ENCODE measurements around the gene OTOG. TPM values are rescaled to one million over a fixed set of nuclear protein-coding genes. Genes with fewer than 3 reads are reported as not detected.

The OTOG gene
- total RNA-seq, 1 donor from 2014 or later = not detected

DNA sequence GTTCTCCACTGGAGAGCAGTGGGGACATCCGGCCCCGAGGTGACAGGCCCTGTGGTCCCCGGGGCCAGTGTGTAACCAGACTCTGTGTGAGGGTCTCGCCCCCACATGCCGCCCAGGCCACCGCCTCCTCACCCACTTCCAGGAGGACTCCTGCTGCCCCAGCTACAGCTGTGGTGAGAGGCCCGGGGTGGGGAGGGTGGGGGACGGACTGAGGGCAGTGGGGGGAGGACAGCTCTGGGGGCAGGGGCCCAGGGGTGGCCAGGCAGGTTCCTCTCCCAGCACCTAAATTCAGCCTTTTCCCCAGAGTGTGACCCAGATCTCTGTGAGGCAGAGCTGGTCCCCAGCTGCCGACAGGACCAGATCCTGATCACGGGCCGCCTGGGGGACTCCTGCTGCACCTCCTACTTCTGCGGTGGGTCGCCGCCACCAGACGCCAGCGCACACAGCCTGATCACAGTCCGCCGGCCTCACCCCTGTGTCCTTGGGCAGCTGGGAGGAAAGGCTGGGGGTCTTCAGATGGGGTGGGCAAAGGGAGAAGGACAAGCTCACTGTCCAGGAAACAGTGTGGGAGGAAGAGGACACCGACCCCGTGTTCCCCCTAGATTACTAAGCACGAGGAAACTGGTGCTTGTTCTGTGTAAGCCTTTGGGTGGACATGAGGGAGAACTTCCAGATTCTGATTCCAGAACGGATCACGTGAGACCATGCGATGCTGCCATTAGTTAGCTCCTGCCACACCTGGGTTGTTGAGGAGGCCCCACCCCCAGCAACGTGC, 87.9 kb downstream of the OTOG start:
- Mint-ChIP-seq H3K36me3 (ENCODE audit: low read depth) (no peaks in the 10 kb centered on the region), H3K27ac (no peak overlapping the region), H3K4me1 (no peaks in the 10 kb centered on the region), H3K9me3 (no peaks in the 10 kb centered on the region), H3K27me3 (peaks cover 6% of the 10 kb centered on the region), H3K4me3 (no peak overlapping the region)
- DNase-seq (no peak), ATAC-seq (ENCODE audit: low read depth) (no peak)
- CTCF ChIA-PET = no interaction called here
- intact Hi-C loops (cut with micrococcal nuclease) = no loop called here
- POLR2A ChIA-PET = no interaction called here
- TF ChIP-seq, protein P1, sequence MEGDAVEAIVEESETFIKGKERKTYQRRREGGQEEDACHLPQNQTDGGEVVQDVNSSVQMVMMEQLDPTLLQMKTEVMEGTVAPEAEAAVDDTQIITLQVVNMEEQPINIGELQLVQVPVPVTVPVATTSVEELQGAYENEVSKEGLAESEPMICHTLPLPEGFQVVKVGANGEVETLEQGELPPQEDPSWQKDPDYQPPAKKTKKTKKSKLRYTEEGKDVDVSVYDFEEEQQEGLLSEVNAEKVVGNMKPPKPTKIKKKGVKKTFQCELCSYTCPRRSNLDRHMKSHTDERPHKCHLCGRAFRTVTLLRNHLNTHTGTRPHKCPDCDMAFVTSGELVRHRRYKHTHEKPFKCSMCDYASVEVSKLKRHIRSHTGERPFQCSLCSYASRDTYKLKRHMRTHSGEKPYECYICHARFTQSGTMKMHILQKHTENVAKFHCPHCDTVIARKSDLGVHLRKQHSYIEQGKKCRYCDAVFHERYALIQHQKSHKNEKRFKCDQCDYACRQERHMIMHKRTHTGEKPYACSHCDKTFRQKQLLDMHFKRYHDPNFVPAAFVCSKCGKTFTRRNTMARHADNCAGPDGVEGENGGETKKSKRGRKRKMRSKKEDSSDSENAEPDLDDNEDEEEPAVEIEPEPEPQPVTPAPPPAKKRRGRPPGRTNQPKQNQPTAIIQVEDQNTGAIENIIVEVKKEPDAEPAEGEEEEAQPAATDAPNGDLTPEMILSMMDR (IDR thresholded peaks at IDR 0.05) = no peak

DNA sequence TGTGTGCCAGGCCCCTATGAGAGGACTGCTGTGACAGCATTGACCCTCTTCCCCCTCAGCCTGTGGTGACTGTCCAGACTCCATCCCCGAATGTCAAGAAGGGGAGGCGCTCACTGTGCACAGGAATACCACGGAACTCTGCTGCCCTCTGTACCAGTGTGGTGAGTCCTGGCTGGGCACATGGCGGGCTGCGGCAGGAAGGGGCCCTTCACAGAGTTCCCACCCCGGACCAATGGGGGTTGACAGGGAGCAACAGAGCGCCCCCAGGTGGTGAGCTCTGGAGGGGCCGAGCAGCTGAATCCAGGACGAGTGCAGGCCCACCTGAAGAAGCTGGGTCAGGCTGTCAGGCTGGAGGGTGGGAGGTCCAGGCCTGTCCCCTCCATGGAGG, 88.5 kb downstream of the OTOG start:
- ATAC-seq (ENCODE audit: low read depth) (no peak), DNase-seq (no peak)
- TF ChIP-seq, protein P1 (IDR thresholded peaks at IDR 0.05) = no peak
- intact Hi-C loops (cut with micrococcal nuclease) = no loop called here
- peaks cover 3% of the 10 kb centered on the region for H3K27me3 Mint-ChIP-seq
- no peaks in the 10 kb centered on the region for H3K36me3 Mint-ChIP-seq (ENCODE audit: low read depth)
- H3K4me1 Mint-ChIP-seq = no peaks in the 10 kb centered on the region
- CTCF ChIA-PET = no interaction called here
- no peak overlapping the region for H3K27ac Mint-ChIP-seq
- no peaks in the 10 kb centered on the region for H3K9me3 Mint-ChIP-seq
- POLR2A ChIA-PET = no interaction called here
- H3K4me3 Mint-ChIP-seq = no peak overlapping the region

DNA sequence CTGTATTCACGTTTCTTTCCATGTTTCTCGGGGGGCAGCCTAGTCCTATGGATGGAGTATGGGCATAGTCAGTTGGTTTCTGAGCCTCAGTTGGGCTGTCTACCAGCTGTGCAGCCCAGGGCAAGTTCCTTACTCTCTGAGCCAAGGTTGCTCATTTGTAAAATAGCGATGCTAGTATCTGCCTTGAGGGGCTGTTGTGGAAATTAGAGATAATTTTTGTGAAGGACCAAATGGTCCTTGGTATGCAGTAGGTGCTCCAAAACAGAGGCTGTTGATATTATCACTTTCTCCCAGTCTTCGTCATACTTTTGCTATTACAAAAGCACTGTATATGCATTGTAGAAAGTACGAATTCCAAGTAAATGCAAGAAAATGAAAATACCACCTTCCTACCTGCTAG, 89.7 kb downstream of the OTOG start:
- TF ChIP-seq, protein P1 (IDR thresholded peaks at IDR 0.05) = no peak
- no peak for ATAC-seq (ENCODE audit: low read depth)
- Mint-ChIP-seq H3K4me3 (no peak overlapping the region), H3K4me1 (no peaks in the 10 kb centered on the region), H3K27ac (no peak overlapping the region), H3K36me3 (ENCODE audit: low read depth) (no peaks in the 10 kb centered on the region), H3K9me3 (no peaks in the 10 kb centered on the region), H3K27me3 (peaks cover 3% of the 10 kb centered on the region)
- ChIA-PET POLR2A (no interaction called here), CTCF (no interaction called here)
- DNase-seq = no peak
- intact Hi-C loops (cut with micrococcal nuclease) = no loop called here

DNA sequence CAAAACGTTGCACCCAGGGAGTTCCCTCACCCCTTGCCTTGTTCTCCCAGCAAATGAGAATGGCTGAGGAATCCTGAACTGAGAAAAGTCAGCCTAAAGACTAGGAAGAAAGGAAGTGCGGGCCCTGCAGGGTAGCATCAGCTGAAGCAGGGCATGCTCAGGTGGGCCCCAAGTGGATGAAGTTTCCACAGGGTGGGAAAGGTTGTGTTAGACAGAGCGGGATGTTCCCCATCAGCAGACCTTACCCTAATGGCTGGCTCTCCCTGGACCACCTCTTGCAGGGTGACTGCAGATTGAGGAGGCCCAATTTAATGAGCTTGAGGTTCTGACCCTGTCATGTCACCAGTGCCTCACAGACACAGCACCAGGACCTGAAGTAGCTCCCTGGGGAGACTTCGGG, 90.8 kb downstream of the OTOG start:
- Mint-ChIP-seq H3K27ac (no peak overlapping the region), H3K36me3 (ENCODE audit: low read depth) (no peaks in the 10 kb centered on the region), H3K4me3 (no peak overlapping the region), H3K9me3 (no peaks in the 10 kb centered on the region), H3K27me3 (peaks cover 3% of the 10 kb centered on the region), H3K4me1 (no peaks in the 10 kb centered on the region)
- ChIA-PET POLR2A (no interaction called here), CTCF (no interaction called here)
- no peak for DNase-seq
- intact Hi-C loops (cut with micrococcal nuclease) = no loop called here
- no peak for ATAC-seq (ENCODE audit: low read depth)
- TF ChIP-seq, protein P1 (IDR thresholded peaks at IDR 0.05) = no peak

DNA sequence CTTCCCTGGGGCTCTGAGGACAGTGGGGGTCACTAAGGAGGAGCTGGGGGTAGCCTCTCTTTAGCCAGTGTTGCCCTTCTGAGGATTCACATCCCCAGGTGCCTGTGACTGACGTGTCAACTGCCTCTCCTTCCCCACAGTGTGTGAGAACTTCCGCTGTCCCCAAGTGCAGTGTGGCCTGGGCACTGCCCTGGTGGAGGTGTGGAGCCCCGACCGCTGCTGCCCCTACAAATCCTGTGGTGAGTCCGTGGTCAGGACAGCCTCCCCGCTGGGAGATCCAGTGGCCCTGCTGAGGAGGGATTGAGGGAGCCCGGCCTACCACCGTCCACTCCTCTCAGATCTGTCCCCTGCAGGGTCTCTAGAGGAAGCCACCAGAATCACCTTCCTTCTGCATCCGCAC, 91.3 kb downstream of the OTOG start:
- no peak for DNase-seq
- Mint-ChIP-seq H3K27me3 (peaks cover 3% of the 10 kb centered on the region), H3K36me3 (ENCODE audit: low read depth) (no peaks in the 10 kb centered on the region), H3K4me3 (no peak overlapping the region), H3K27ac (no peak overlapping the region), H3K4me1 (no peaks in the 10 kb centered on the region), H3K9me3 (no peaks in the 10 kb centered on the region)
- TF ChIP-seq, protein P1 (IDR thresholded peaks at IDR 0.05) = no peak
- POLR2A ChIA-PET = no interaction called here
- ATAC-seq (ENCODE audit: low read depth) = no peak
- CTCF ChIA-PET = no interaction called here
- intact Hi-C loops (cut with micrococcal nuclease) = no loop called here

Measured in activated B cell treated with CpG ODN at 0.5 μM for 24 hours (primary cell).